K562 (cell line): ENCODE results near the gene CCT3. TPM values are rescaled to one million over a fixed set of nuclear protein-coding genes. Genes with fewer than 3 reads are reported as not detected.

ENCODE experiments used
- DNMT1 ChIP-seq: fragments of 450-650 bp; IDR thresholded peaks from 2 replicates; pipeline ENCODE4 v1.6.1; 2016; ENCODE audit warnings: antibody characterized with exemption, mild to moderate bottlenecking
- GABPA ChIP-seq: fragments of 200-800 bp; sonication (Bioruptor generic); conservative IDR thresholded peaks from 2 replicates; pipeline ENCODE4 v1.6.1; 2016; ENCODE audit warnings: low read depth, missing genetic modification characterization, missing compliant biosample characterization
- HCFC1 ChIP-seq: IDR thresholded peaks from 2 replicates; pipeline ENCODE4 v1.6.1; 2012; ENCODE audit warnings: low read depth, low read length, improper control_type of control experiment
- MYC ChIP-seq, 2 experiments: fragments of 250-450 bp in 1 of 2; sonication (Bioruptor Pico) in 1 of 2; IDR thresholded peaks; 2 replicates each; pipeline versions ENCODE4 v1.5.1 to v1.6.1; 2012 to 2021; ENCODE audit warnings: low read depth in 2 of 2, borderline replicate concordance in 1 of 2, improper control_type of control experiment in 1 of 2, low read length in 1 of 2, mild to moderate bottlenecking in 1 of 2, moderate library complexity in 1 of 2
- PHF8 ChIP-seq: fragments of 200-600 bp; sonication (generic); IDR thresholded peaks from 2 replicates; pipeline ENCODE4 v1.6.1; 2012; ENCODE audit warnings: mixed run types, mild to moderate bottlenecking, inconsistent platforms, low read length, moderate library complexity, borderline replicate concordance
- POLR3A ChIP-seq: IDR thresholded peaks from 2 replicates; pipeline ENCODE4 v1.6.1; 2011; ENCODE audit warnings: borderline replicate concordance, mild to moderate bottlenecking, moderate library complexity; ENCODE audit not compliant: insufficient read length, insufficient read depth; ENCODE audit errors: extremely low read depth
- SIN3B ChIP-seq: fragments of 450-650 bp; IDR thresholded peaks from 2 replicates; pipeline ENCODE4 v1.6.1; 2017; ENCODE audit warnings: low read depth, mild to moderate bottlenecking, moderate library complexity
- SMARCE1 ChIP-seq: fragments of 450-650 bp; IDR thresholded peaks from 2 replicates; pipeline ENCODE4 v1.7.1; 2016; ENCODE audit warnings: mild to moderate bottlenecking
- ZBTB1 ChIP-seq: sonication (generic); formaldehyde crosslinking; IDR thresholded peaks from 2 replicates; pipeline ENCODE4 v1.8.1; 2023; ENCODE audit warnings: missing genetic modification reagents, low read depth, mild to moderate bottlenecking, borderline replicate concordance
- ZBTB8A ChIP-seq: fragments of 450-650 bp; IDR thresholded peaks from 2 replicates; pipeline ENCODE4 v1.6.1; 2018; ENCODE audit warnings: mild to moderate bottlenecking, moderate library complexity; ENCODE audit not compliant: partially characterized antibody
- ZNF165 ChIP-seq: fragments of 250-450 bp; sonication (Bioruptor Pico); IDR thresholded peaks from 2 replicates; pipeline ENCODE4 v1.4.0; 2020; ENCODE audit warnings: borderline replicate concordance
- ZNF583 ChIP-seq: fragments of 250-450 bp; sonication (Bioruptor Pico); IDR thresholded peaks from 2 replicates; pipeline ENCODE4 v1.4.0; 2020
- ZNF75A ChIP-seq: fragments of 450-650 bp; formaldehyde crosslinking; IDR thresholded peaks from 2 replicates; pipeline ENCODE4 v1.4.0; 2020; ENCODE audit warnings: mild to moderate bottlenecking
- polyA plus RNA-seq, 8 experiments: library from polyadenylated mRNA; depleted of rRNA in 4 of 8; stranded (reverse) in 5 of 8; unstranded in 3 of 8; fragments of >200 nt; fragmentation: Nextera tagmentation in 2 of 8; fragmentation: Illumina TruSeq in 1 of 8; extraction: Ambion mirVana in 2 of 8; extraction: Trizol in 1 of 8; gene quantifications; 2 replicates each; pipeline versions ENCODE4 v1.2.1 to v1.2.3, GENCODE V29; 2011 to 2014; ENCODE audit warnings: inconsistent platforms in 1 of 8, missing spikeins in 1 of 8
- total RNA-seq, 7 experiments: library from RNA; depleted of rRNA in 6 of 7; stranded (reverse); fragments of >200 nt in 6 of 7; fragmentation: Illumina TruSeq in 2 of 7; extraction: Trizol in 2 of 7; gene quantifications; 2 replicates each; pipeline versions ENCODE4 v1.2.1 to v1.2.3, GENCODE V29; 2011 to 2021; ENCODE audit warnings: low replicate concordance in 1 of 7
- TF ChIP-seq, protein P1 (sequence below): sonication (generic); formaldehyde crosslinking; IDR thresholded peaks from 2 replicates; pipeline ENCODE4 v1.9.0; 2022; ENCODE audit warnings: mild to moderate bottlenecking, missing genetic modification reagents
- TF ChIP-seq, protein P2 (sequence below): sonication (generic); formaldehyde crosslinking; IDR thresholded peaks from 2 replicates; pipeline ENCODE4 v1.8.0; 2022; ENCODE audit warnings: mild to moderate bottlenecking, missing genetic modification reagents
- TF ChIP-seq, protein P3 (sequence below): fragments of 450-650 bp; IDR thresholded peaks from 2 replicates; pipeline ENCODE4 v1.6.1; 2018; ENCODE audit not compliant: partially characterized antibody
- TF ChIP-seq, protein P4 (sequence below): fragments of 450-650 bp; formaldehyde crosslinking; IDR thresholded peaks from 2 replicates; pipeline ENCODE4 v1.4.0; 2020; ENCODE audit warnings: mild to moderate bottlenecking, mixed read lengths

Gene CCT3
- total and polyA plus RNA-seq, 9 of the 15 experiments (the other 6 are each of a cell fraction or from before 2014, with no cell fraction given): 475 to 1,167 (median 610) TPM

DNA sequence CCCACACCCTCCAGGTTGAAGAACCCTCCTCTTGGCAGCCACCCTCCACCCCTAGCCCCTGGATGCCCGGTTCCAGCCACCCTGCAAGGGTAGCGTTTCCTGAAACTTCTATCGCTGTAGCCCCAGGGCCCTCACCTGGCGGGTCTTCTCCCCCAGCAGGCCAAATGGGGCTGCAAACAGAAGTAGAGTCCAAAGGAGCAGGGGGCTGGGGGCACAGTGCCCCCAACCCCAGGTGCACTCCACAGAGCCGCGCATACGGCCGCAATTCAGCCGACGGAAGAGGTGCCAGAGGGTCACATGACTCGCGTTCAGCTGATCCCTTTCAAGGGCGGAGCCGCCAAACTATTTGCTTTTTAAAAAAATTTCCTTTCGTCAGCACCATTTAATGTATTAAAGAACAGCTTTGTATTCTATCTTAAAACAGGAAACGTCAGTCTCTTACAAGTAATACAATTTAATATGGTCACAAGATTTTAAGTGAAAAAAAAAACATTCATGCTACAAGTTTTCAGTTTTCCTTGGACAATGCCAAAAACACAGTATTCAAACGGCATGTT, 42.6 kb downstream of the CCT3 start, which contains the start of gene GLMP (continued):
- TF ChIP-seq, protein P1, sequence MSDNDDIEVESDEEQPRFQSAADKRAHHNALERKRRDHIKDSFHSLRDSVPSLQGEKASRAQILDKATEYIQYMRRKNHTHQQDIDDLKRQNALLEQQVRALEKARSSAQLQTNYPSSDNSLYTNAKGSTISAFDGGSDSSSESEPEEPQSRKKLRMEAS: no peak
- TF ChIP-seq, protein P2, sequence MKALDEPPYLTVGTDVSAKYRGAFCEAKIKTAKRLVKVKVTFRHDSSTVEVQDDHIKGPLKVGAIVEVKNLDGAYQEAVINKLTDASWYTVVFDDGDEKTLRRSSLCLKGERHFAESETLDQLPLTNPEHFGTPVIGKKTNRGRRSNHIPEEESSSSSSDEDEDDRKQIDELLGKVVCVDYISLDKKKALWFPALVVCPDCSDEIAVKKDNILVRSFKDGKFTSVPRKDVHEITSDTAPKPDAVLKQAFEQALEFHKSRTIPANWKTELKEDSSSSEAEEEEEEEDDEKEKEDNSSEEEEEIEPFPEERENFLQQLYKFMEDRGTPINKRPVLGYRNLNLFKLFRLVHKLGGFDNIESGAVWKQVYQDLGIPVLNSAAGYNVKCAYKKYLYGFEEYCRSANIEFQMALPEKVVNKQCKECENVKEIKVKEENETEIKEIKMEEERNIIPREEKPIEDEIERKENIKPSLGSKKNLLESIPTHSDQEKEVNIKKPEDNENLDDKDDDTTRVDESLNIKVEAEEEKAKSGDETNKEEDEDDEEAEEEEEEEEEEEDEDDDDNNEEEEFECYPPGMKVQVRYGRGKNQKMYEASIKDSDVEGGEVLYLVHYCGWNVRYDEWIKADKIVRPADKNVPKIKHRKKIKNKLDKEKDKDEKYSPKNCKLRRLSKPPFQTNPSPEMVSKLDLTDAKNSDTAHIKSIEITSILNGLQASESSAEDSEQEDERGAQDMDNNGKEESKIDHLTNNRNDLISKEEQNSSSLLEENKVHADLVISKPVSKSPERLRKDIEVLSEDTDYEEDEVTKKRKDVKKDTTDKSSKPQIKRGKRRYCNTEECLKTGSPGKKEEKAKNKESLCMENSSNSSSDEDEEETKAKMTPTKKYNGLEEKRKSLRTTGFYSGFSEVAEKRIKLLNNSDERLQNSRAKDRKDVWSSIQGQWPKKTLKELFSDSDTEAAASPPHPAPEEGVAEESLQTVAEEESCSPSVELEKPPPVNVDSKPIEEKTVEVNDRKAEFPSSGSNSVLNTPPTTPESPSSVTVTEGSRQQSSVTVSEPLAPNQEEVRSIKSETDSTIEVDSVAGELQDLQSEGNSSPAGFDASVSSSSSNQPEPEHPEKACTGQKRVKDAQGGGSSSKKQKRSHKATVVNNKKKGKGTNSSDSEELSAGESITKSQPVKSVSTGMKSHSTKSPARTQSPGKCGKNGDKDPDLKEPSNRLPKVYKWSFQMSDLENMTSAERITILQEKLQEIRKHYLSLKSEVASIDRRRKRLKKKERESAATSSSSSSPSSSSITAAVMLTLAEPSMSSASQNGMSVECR: peak; percentile 44; the same call in 1 of the 2 replicates
- TF ChIP-seq ZNF583 (CRISPR knock-in tag): no peak
- no peak for TF ChIP-seq SMARCE1
- peak; percentile 31; the same call in 1 of the 2 replicates for TF ChIP-seq MYC (IDR thresholded peaks at IDR 0.05; ENCODE audit: low read depth, low read length)
- no peak for TF ChIP-seq MYC (CRISPR knock-in tag; IDR thresholded peaks at IDR 0.05; ENCODE audit: borderline replicate concordance, low read depth)
- TF ChIP-seq PHF8: peak; percentile 75; the same call in 1 of the 2 replicates
- TF ChIP-seq, protein P3, sequence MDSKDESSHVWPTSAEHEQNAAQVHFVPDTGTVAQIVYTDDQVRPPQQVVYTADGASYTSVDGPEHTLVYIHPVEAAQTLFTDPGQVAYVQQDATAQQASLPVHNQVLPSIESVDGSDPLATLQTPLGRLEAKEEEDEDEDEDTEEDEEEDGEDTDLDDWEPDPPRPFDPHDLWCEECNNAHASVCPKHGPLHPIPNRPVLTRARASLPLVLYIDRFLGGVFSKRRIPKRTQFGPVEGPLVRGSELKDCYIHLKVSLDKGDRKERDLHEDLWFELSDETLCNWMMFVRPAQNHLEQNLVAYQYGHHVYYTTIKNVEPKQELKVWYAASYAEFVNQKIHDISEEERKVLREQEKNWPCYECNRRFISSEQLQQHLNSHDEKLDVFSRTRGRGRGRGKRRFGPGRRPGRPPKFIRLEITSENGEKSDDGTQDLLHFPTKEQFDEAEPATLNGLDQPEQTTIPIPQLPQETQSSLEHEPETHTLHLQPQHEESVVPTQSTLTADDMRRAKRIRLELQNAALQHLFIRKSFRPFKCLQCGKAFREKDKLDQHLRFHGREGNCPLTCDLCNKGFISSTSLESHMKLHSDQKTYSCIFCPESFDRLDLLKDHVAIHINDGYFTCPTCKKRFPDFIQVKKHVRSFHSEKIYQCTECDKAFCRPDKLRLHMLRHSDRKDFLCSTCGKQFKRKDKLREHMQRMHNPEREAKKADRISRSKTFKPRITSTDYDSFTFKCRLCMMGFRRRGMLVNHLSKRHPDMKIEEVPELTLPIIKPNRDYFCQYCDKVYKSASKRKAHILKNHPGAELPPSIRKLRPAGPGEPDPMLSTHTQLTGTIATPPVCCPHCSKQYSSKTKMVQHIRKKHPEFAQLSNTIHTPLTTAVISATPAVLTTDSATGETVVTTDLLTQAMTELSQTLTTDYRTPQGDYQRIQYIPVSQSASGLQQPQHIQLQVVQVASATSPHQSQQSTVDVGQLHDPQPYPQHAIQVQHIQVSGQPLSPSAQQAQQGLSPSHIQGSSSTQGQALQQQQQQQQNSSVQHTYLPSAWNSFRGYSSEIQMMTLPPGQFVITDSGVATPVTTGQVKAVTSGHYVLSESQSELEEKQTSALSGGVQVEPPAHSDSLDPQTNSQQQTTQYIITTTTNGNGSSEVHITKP: no peak
- TF ChIP-seq ZNF165 (CRISPR knock-in tag): no peak
- peak; percentile 87 for TF ChIP-seq SIN3B
- no peak for TF ChIP-seq DNMT1
- TF ChIP-seq POLR3A: no peak
- TF ChIP-seq HCFC1: peak; percentile 38; the same call in 1 of the 2 replicates
- TF ChIP-seq GABPA (tag): 0 out of 2 replicates have a peak, but pooled peaks have one; percentile 16
- TF ChIP-seq, protein P4, sequence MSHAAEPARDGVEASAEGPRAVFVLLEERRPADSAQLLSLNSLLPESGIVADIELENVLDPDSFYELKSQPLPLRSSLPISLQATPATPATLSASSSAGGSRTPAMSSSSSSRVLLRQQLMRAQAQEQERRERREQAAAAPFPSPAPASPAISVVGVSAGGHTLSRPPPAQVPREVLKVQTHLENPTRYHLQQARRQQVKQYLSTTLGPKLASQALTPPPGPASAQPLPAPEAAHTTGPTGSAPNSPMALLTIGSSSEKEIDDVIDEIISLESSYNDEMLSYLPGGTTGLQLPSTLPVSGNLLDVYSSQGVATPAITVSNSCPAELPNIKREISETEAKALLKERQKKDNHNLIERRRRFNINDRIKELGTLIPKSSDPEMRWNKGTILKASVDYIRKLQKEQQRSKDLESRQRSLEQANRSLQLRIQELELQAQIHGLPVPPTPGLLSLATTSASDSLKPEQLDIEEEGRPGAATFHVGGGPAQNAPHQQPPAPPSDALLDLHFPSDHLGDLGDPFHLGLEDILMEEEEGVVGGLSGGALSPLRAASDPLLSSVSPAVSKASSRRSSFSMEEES (CRISPR knock-in tag): peak; percentile 98
- TF ChIP-seq ZBTB8A: no peak
- TF ChIP-seq ZNF75A (CRISPR knock-in tag): no peak
- no peak for TF ChIP-seq ZBTB1 (CRISPR knock-in tag)
